Lung (tissue), 12 donors: ENCODE data around the gene UNC80. TPM values are rescaled to one million over a fixed set of nuclear protein-coding genes. Genes with fewer than 3 reads are reported as not detected.

Experiments used
- ATAC-seq: fragments of 200-7000 bp; cut with Tn5 transposase; one replicate; pipeline ENCODE4 v1.9.1; 2020; ENCODE audit warnings: moderate number of reproducible peaks; ENCODE audit not compliant: insufficient read depth, low FRiP score
- DNase-seq, 3 donors: peaks; one replicate each; pipeline ENCODE4 v3.0.0-alpha.2; 2013 to 2017
- H3K27ac ChIP-seq, 2 donors: one replicate each; pipeline ENCODE4 v1.5.1; 2013; ENCODE audit warnings: mild to moderate bottlenecking in 2 of 2, moderate library complexity in 2 of 2, control low read depth in 1 of 2, inconsistent platforms in 1 of 2, low read depth in 1 of 2, low read length in 1 of 2
- H3K27me3 ChIP-seq, 3 donors: one replicate each; pipeline ENCODE4 v1.5.1; 2013; ENCODE audit warnings: low read length in 2 of 3; ENCODE audit not compliant: control insufficient read depth in 3 of 3, insufficient read depth in 3 of 3
- H3K36me3 ChIP-seq, 4 donors: one replicate each; pipeline ENCODE4 v1.5.1; 2013; ENCODE audit warnings: low read length in 4 of 4, mild to moderate bottlenecking in 1 of 4, moderate library complexity in 1 of 4; ENCODE audit not compliant: control insufficient read depth in 4 of 4, insufficient read depth in 4 of 4
- H3K4me1 ChIP-seq, 5 donors: one replicate each; pipeline ENCODE4 v1.5.1; 2013; ENCODE audit warnings: low read length in 5 of 5, mild to moderate bottlenecking in 2 of 5, moderate library complexity in 1 of 5; ENCODE audit not compliant: control insufficient read depth in 5 of 5, insufficient read depth in 5 of 5
- H3K4me3 ChIP-seq: one replicate; pipeline ENCODE4 v1.5.1; 2013; ENCODE audit warnings: mild to moderate bottlenecking, control low read depth, moderate library complexity
- H3K9ac ChIP-seq, 2 donors: one replicate each; pipeline ENCODE4 v1.5.1; 2013; ENCODE audit warnings: low read length in 2 of 2, control low read depth in 1 of 2; ENCODE audit not compliant: insufficient read depth in 1 of 2
- H3K9me3 ChIP-seq, 4 donors: one replicate each; pipeline ENCODE4 v1.5.1; 2013; ENCODE audit warnings: low read length in 3 of 4, mild to moderate bottlenecking in 1 of 4, moderate library complexity in 1 of 4; ENCODE audit not compliant: control insufficient read depth in 4 of 4, insufficient read depth in 3 of 4
- WGBS, 2 donors: extraction: QIAGEN DNeasy Blood & Tissue Kit; methylation state at CpG; one replicate each; pipeline ENCODE4 v1.1.7; 2013; 5-methylcytosine and 5-hydroxymethylcytosine counted together
- polyA plus RNA-seq, 2 donors: library from polyadenylated mRNA; stranded (reverse); fragments of 200-250 nt; gene quantifications; one replicate each; pipeline ENCODE4 v1.2.1, GENCODE V29; 2013
- total RNA-seq, 2 donors: library from RNA; depleted of rRNA in 1 of 2; stranded (reverse); fragments of >200 nt in 1 of 2; gene quantifications; one replicate each; pipeline ENCODE4 v1.2.1, GENCODE V29; 2014 to 2021
- TF ChIP-seq, protein P1 (sequence below): IDR thresholded peaks from 2 replicates; pipeline ENCODE4 v1.5.1; 2012; ENCODE audit warnings: mild to moderate bottlenecking; ENCODE audit errors: control extremely low read depth, extremely low read depth
- donor health status: control.
- donor health status: control.
- donor health status: Bipolar disorder and iron deficiency.
- donor health status: healthy.
- donor health status: DM: yes; HTN: yes; CAD: no.

The UNC80 gene
- total and polyA plus RNA-seq, 4 donors = under 0.01 to 2.2 (median 0.03) TPM

GRCh38 chr2:209845666-209846065 is 74.0 kb downstream of the UNC80 start:
- Histone ChIP-seq H3K9me3 (no peaks in the 10 kb centered on the region), H3K4me3 (no peak overlapping the region), H3K27ac (no peak overlapping the region), H3K36me3 (no peaks in the 10 kb centered on the region), H3K4me1 (no peaks in the 10 kb centered on the region), H3K27me3 (no peaks in the 10 kb centered on the region), H3K9ac (no peak overlapping the region)
- TF ChIP-seq, protein P1, sequence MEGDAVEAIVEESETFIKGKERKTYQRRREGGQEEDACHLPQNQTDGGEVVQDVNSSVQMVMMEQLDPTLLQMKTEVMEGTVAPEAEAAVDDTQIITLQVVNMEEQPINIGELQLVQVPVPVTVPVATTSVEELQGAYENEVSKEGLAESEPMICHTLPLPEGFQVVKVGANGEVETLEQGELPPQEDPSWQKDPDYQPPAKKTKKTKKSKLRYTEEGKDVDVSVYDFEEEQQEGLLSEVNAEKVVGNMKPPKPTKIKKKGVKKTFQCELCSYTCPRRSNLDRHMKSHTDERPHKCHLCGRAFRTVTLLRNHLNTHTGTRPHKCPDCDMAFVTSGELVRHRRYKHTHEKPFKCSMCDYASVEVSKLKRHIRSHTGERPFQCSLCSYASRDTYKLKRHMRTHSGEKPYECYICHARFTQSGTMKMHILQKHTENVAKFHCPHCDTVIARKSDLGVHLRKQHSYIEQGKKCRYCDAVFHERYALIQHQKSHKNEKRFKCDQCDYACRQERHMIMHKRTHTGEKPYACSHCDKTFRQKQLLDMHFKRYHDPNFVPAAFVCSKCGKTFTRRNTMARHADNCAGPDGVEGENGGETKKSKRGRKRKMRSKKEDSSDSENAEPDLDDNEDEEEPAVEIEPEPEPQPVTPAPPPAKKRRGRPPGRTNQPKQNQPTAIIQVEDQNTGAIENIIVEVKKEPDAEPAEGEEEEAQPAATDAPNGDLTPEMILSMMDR = no peak
- 69 to 76% methylated on average over 2 of the region's 2 CpGs for WGBS, 2 donors
- DNase-seq (peak in 1 of 3 donors; percentile 13), ATAC-seq (no peak)

DNA sequence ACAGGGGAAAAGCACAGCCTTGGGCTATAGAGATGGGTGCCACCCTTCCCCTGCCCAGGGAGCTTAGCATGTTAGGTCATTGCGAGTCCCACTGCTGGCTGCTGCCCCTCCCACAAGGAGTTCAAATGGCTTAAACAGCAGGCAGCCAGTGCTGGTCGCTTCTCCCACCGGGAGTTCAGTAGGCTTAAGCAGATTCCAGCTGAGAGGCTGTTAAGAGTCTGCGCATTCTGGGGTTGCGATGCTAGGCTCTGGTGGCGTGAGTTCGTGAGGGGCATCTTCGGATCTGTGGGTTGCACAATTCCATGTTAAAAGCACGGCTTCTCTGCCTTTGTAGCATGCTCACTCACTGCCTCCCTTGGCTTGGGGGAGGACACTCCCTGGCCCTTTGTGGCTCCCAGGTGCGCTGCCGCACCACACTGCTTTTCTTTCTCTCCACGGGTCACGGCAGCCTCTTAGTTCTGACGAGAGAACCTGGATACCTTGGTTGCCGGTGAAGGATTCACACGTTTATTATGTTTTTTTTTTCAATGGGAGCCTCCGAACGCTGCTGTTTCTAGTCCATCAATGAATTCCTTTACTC is 93.2 kb downstream of the UNC80 start:
- H3K27me3 ChIP-seq = no peaks in the 10 kb centered on the region
- no peak for ATAC-seq
- no peak overlapping the region for H3K27ac ChIP-seq
- WGBS, 2 donors = 62 to 70% methylated on average over 18 of the region's 18 CpGs
- TF ChIP-seq, protein P1 = no peak
- H3K9me3 ChIP-seq = peaks cover 0 to 8% (median 3%) of the 10 kb centered on the region in 4 donors
- no peaks in the 10 kb centered on the region for H3K36me3 ChIP-seq
- H3K9ac ChIP-seq = no peak overlapping the region
- H3K4me1 ChIP-seq = no peaks in the 10 kb centered on the region
- DNase-seq = no peak
- H3K4me3 ChIP-seq = no peak overlapping the region

GRCh38 chr2:209868271-209868994 is 96.8 kb downstream of the UNC80 start:
- H3K4me1 ChIP-seq = no peaks in the 10 kb centered on the region
- no peak overlapping the region for H3K4me3 ChIP-seq
- H3K9ac ChIP-seq = no peak overlapping the region
- no peaks in the 10 kb centered on the region for H3K36me3 ChIP-seq
- DNase-seq (no peak), ATAC-seq (no peak)
- TF ChIP-seq, protein P1 = no peak
- H3K27me3 ChIP-seq = no peaks in the 10 kb centered on the region
- WGBS, 2 donors = 91 to 95% methylated on average over 6 of the region's 6 CpGs
- peaks cover 0 to 8% (median 1%) of the 10 kb centered on the region in 4 donors for H3K9me3 ChIP-seq
- H3K27ac ChIP-seq = no peak overlapping the region
